Activated CD4-positive, CD25-positive, alpha-beta regulatory T cell treated with anti-CD3 and anti-CD28 coated beads, Interleukin-2, amount 50 U/mL, for 72 hours (primary cell): Measurements from ENCODE around the gene ILDR2.

Source experiments
- DNase-seq: peaks from one replicate; pipeline ENCODE4 v3.0.0; 2021

Gene ILDR2, protein sequence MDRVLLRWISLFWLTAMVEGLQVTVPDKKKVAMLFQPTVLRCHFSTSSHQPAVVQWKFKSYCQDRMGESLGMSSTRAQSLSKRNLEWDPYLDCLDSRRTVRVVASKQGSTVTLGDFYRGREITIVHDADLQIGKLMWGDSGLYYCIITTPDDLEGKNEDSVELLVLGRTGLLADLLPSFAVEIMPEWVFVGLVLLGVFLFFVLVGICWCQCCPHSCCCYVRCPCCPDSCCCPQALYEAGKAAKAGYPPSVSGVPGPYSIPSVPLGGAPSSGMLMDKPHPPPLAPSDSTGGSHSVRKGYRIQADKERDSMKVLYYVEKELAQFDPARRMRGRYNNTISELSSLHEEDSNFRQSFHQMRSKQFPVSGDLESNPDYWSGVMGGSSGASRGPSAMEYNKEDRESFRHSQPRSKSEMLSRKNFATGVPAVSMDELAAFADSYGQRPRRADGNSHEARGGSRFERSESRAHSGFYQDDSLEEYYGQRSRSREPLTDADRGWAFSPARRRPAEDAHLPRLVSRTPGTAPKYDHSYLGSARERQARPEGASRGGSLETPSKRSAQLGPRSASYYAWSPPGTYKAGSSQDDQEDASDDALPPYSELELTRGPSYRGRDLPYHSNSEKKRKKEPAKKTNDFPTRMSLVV

DNA sequence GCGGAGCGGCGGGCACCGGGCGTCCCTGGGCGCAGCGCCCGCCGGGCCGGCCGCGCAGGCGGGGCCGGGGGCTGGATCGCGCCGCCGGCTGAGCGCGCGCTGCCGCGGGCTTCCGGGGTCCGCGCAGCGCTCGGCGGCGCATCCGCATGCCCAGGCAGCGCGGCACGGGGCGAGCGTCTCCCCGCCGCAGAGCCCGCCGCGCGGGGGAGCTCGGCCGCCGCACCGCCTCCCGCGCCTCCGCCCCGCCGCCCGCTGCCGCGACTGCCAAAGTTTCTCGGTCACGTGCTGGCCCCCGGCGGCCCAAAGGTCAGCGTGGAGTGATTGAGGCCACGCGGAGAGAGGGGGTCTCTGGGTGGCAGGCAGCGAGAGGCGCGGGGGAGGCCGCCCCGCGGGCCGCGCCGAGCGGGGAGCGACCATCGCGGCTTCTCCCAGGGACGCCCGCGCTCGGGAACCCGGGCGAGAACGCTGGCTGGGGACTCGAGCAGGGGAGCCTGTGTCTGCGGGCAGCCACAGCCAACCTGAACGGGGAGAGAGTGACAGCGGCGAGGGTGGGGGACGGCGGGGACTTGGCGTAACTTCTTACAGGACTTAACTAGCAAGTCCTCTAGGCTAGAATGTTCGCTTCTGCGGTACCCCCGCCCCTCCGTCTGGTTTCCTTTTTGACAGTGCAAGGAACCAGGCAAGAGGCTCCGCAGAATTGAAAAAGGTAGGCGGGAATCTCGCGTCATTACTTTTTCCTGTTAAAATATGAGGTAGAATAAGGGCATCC lies at the start of gene ILDR2:
Gene ILDR2 (minus strand): TSS at position 180 of the 769 bp plus-strand sequence. CDS start 272 bp downstream, outside the sequence.
- DNase-seq, result peak; percentile 58

DNA sequence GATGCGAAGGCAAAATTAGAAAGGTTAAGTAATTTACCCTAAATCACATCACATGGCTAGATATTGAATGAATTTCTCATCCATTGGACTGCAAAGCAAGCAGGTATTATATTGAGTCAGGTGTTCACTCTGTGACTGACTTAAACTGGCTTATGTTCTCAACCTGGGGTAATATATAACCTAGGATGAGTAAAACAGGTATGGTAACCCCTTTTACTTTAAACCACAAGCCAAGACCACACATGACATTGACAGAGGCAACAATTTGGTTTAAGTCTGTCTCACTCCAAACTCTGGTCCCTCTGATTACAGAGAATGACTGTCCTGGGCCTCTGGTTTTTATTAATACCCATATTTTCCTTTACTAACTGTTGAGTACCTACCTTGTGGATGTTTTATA lies 47.0 kb upstream of the ILDR2 start:
- no peak for DNase-seq

DNA sequence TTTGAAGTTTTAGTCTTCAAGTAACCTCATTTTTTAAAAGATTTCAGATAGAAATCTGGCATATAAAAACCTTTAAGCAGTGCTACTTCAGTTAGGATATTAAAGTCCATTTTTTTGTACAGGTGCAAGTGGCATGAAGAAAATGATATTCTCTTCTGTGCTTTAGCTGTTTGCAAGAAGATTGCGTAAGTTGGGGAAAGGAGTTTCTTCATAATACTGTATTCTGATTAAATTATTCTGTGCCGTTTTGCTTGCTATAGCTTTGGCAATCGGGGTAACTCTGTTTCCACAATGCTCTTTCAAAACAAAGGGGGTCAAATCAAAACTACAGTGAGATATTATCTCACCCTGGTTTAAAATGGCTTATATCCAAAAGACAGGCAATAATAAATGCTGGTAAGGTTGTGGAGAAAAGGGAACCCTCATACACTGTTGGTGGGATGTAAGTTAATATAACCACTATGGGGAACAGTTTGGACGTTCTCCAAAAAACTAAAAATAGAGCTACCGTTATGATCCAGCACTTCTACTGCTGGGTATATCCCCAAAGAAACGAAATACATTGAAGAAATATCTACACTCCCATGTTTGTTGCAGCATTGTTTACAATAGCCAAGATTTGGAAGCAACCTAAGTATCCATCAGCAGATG lies 40.9 kb upstream of the ILDR2 start:
- no peak for DNase-seq

DNA sequence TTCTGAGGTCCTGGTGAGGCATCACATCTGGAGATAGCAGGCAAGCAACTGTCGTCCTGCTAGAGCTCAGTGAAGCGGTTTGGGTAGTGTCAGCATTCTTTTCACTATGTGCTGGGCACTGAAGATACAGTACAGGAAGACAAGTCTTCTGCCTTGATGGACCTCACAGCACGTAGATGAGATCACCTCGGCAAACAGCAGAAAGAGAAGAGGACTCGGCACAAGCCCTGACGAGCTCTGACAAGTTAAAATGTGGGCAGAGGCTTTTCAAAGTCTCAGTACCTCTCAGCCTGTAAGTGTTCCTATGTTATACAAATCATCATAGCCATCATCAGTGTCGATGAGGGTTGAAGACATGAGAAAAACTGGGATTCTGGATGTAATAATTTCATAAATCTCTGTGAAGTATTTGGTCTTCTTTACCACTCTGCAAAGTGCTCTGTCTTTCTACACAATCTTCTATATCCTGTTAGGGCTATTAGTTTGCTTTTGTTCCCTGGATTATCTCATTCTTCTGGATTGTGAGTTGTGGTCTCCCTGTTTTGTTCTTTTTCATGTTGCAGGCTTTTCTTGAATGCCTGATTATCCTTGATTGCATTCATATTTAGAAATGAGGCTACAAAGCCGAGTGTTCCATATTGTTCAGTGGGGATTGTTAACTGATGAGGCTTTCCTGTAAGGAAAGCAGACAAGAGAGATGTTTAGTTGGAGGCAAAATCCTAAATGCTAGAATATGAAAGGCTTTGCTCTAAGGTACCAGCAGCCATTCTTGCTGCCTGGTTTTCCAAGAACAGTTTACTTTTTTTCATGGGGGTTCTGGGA lies 38.0 kb upstream of the ILDR2 start:
- no peak for DNase-seq

DNA sequence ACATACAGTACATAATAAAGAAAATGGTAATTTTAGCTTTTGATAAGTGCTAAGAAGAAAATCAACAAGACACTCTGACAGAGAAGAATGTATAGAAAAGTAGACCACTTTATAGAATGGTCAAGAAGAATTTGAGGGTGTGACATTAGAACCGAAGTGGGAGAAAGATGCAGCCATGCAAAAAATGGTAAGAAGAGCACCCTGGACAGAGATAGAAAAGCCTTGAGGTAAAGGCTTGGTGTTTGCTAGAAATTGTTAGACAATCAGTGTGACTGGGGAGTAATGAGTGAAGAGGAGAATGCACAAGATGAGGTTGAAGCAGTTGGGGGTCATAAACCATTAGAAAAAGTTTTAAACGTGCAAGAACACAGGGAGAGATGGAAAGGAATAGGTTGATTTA lies 37.2 kb upstream of the ILDR2 start:
- DNase-seq, result no peak

DNA sequence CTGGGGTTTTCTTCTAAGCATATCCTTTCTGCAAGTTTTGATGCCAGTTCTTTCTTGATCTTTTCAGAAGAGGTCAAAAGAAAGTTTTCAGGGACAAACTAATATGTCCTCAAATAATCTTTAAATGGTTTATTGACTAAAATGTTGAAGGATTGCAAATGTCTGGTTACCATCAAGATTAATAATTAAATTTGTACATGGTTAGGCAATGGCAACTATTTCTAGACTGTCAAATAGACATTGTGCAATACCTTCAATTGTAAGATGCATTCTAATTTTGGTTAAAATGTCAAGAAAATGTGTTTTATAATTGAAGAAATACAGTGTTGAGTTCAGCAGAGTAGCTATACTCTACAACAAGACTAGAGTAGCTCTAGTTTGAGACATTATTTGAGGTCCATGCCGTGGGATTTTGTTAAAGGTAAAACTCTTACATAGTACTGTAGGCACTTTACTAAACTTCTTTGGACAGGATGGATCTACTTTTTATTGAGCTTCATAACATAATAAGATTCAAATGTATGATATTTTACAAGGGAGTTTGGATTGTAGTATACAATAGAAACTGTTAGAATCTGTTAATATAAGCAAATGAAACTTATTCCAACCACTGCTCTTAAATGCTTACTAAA lies 36.3 kb upstream of the ILDR2 start:
- no peak for DNase-seq

DNA sequence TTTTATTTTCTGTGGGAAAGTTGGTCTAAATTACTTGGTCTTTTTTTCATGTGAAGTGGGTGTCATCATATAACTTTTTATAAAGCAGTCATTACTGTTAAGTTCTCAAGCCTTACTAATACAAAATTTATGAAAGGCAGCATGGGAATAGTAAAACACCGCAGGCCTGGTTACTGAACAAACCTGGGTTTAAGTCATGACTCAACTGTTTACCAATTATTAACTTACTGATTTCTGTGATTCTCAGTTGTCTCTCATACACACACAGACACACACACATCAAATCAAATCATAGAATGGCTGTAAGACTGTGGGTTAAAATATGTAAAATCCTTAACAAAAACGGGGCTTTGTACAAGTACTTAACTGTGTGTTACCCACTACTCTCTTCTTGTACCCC lies 28.4 kb upstream of the ILDR2 start:
- DNase-seq, result no peak

DNA sequence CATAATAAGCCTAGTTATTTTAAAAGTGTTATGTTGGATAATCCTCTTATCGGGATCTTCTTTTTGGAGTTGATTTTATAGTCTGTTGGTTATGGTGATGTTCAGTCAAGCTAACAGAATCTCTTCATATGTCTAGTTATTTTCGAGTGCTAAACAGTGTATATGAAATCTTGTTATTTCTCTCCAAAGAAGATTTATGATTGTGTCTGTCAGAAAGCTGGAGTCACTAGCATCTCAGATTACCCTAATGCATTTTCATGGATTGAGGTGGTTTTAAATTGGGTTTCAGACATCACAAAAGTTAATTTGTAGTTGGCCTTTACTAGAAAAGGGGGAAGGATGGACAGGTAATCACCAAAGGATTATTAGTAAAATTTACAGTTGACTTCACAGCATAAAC lies 27.0 kb upstream of the ILDR2 start:
- no peak for DNase-seq

DNA sequence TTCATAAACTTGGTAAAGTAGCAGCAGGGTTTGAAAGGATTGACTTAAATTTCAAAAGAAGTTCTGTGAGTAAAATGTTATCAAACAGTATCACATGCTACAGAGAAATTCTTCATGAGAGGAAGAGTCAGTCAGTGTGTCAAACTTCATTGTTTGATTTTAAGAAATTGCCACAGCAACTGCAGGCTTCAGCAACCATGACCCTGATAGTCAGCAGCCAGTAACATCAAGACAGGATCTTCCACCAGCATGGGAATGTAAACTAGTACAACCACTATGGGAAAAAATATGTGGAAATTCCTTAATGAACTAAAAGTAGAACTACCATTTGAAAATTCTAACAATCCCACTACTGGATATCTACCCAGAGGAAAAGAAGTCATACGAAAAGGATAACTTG lies 25.2 kb upstream of the ILDR2 start:
- DNase-seq, result no peak

DNA sequence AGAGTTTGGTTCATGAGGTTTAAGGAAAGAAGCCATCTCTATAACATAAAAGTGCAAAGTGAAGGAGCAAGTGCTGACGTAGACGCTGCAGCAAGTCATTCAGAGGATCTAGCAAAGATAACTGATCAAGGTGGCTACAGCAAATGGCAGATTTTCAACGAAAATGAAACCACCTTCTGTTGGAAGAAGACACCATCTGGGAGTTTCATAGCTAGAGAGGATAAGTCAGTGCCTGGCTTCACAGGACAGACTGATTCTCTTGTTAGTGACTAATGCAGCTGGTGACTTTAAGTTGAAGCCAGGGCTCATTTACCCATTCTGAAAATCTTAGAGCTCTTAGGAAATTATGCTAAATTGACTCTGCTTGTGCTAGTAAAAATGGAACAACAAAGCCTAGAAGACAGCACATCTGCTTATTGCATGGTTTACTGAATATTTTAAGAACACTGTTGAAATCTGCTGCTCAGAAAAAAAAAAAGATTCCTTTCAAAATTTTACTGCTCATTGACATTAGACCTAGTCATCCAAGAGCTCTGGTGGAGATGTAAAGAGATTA lies 24.2 kb upstream of the ILDR2 start:
- no peak for DNase-seq

DNA sequence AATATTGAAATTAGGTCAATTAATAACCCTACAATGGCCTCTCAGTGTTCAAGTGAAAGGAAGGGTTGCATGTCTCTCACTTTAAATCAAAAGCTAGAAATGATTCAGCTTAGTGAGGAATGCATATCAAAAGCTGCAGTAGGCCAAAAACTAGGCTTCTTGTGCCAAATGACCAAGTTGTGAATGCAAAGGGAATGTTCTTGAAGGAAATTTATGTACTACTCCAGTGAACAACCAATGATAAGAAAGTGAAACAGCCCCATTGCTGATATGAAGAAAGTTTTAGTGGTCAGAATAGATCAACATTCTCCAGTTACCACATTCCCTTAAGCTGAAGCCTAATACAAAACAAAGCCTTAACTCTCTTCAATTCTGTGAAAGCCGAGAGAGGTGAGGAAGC lies 23.7 kb upstream of the ILDR2 start:
- no peak for DNase-seq

DNA sequence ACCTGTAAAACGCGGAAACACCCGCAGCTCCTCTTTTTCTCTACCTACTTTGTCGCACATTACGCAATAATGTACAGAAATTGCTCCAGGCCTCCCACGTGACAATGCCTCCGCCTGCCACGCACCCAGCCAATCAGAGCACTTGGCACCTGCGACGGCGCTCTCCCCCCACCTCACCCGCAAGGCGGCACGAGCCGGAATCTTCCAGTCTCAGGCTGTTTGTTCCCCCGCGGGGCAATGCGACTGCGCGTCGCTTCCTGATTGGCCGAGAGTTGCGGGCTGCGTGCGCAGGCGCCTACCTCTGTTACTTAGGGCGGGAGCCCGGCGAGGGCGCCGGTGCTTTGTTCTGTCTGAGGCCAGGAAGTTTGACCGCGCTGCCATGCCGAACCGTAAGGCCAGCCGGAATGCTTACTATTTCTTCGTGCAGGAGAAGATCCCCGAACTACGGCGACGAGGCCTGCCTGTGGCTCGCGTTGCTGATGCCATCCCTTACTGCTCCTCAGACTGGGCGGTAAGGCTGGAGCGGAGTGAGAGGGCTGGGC lies 13.7 kb upstream of the ILDR2 start, which contains the start of gene MAEL:
Gene MAEL (plus strand): TSS at position 307 of the 542 bp plus-strand sequence. CDS start 73 bp downstream, at position 380.
- no peak for DNase-seq

DNA sequence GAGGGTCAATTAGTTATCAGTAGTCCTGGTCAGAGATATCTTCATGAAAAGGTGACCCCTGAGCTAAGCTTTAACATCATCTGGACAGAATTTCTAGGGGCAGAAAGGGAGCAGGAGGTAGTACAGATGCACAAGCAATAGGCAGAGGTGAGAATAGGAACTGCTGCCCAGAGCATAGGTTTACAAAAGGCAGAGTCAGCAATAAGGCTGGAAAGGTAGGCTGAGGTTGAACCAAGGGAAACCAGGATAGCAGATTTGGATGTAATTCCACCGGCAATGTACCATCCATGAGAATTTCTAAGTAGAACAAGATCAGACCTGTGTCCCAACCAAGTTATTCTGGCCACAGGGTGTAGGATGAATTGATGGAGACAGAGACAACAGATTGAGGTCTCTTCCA lies 6.2 kb upstream of the ILDR2 start:
- no peak for DNase-seq

DNA sequence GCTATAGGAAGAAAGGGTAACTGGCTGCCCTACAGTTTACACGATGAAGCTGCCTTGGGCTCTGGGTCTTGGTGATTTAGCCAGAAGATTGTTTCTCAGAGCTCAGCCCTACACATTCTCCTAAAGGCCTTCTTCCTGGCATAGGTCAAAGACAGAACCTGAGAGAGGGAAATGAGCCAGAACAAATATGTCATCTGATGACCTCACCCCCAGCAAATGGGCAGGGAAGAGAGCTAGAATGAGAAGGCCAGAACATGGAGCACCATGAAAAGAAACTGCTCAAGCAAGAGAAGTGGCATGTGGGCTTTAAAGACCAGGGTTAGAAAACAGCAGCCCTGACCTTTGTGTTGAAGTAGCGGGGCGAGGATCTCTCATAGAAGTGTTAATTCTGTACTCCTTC lies 5.5 kb upstream of the ILDR2 start:
- DNase-seq, result no peak

DNA sequence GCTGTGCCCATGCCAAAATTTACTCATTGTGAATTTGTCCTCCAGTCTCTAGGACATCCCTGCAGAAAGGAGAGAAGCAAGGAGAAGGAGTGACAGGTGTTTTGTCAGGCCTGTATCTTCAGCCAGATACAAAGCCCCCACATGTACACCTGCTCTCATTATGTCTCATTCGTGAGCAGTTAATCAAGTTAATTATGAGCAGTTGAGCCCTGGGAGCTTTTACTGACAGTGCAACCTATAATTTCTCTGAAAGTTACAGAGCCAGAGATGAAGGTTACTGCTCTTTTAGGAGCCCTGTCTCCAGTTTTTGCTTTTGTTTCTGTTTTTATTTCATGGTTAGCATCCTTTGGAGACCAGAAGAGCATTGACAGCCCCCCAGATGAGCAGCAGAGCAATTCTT lies 5.0 kb upstream of the ILDR2 start:
- DNase-seq, result no peak

DNA sequence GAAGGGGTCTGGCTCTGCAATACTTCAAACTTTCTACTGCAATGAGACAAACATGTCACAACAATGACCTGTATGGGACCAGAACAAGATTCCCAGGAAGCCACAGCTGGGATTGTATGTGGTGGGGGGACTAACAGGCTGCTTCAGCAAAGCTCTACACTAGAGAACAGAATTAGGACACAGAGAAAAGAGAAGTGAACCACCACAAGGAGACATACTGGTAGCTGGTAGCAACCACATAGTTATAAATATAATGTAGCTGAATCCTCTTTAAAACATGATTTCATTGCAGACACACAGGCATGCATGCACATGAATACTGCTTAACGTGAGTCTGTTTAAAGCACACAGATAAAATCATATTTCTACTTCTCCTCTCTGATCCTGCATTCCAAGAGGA lies 3.5 kb upstream of the ILDR2 start:
- no peak for DNase-seq

DNA sequence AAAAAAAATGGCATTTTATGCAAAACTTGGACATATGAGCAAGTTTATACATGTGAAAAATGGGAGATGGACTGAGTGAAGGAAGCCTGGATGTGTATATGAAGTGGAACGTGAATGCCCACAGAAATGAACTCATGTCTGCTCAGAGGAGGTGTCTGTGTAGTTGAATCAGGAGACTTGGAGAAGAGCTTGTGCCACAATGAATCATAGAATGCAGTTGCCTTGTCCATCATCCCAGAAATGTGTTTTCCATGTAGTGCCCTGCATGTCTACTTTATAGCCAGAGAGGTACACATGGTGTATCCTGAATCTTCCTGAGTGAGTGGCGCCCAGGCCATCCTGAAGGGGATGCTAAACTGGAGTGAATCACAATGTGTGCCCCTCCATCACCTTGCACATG lies 2.6 kb upstream of the ILDR2 start:
- no peak for DNase-seq

DNA sequence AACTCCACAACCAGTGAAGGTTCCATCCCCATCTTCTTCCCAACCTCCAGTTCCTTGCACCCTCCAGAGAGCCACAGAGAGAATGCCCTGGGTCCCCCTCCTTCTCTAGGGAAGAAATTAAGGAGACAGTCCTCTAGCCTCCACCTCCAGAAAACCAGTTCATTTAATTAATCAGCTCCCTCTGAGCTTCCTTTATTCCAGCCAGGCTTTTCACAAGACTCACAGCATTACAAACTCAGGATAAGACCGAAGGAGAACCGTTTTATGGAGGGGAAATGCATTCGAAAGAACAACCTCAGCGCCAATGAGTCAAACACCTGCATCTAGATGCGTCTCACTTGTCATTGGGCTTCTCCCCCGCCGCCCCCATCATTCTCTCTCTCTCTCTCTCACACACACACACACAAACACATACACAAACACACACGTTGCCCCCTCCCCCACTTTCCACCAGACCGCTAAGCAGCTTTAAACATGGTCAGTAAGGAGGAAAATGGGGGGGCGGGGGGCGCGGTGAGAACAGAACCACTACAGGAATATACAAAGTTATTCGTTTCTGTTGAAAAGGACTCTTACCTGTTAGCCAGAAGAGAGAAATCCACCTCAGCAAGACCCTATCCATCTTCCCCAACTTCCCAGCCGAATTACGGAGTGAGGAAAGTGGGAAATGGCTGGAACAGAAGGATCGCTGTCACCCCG lies 544 bp downstream of the ILDR2 start:
- no peak for DNase-seq

DNA sequence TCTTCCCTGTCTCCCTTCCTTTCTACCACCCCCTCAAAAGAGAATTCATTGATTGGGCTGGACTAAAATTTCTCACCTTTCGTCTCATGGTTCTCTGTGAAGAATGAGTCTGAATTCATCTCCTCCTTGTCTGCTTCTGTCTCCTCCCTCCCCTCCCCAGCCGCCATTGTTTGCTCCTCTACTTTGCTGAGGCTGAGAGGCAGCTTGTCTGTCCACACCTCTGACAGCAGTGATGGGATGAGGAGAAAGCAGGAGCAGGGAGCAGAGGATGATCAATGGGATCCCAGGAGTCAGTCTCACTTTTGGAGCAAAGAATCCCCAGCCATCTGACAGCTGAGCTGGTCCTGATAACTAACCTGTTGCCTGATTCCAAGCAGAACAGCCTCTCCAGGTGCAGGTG lies 2.5 kb downstream of the ILDR2 start:
- no peak for DNase-seq

DNA sequence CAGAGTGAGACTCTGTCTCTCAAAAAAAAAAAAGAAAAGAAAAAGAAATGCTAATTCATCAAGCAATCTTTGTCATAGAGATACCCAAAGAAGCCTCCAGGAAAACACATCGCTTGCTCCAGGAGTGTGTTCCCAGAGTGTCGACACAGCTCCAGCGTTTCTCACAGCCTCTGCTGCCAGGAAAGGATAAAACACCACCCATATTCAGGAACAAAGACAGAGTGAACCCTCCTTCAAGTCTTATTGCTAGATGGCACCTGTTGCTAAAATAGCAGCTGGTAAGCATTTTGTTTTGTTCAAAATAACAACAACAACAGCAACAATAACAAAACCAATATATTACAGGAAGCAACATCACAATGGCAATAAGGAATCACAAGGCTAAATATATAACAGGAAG lies 3.1 kb downstream of the ILDR2 start:
- no peak for DNase-seq

DNA sequence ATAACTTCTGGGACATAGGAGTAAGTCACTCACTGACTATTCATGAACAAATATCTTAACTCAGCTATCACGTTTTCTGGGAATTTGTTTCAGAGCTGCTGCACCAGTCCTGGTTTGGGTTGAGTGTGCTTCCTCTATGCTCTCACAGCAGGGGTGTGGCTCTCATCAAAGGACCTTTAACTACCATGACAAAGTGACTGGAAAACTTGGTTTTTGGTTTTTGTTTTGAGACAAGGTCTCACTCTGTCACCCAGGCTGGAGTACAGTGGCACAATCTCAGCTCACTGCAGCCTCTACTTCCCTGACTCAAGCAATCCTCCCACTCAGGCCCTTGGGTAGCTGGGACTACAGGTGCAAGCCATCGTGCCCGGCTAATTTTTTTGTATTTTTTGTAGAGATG lies 4.1 kb downstream of the ILDR2 start:
- no peak for DNase-seq
